H1 (cell line): ENCODE results near the gene HOXB9. TPM values are rescaled to one million over a fixed set of nuclear protein-coding genes. Genes with fewer than 3 reads are reported as not detected.

Experiments used
- CTCF ChIA-PET: fragments of 300-600 bp; sonication (Branson Sonifier 250); formaldehyde crosslinking; loops from one replicate; lab custom pipeline; 2021; ENCODE audit not compliant: partially characterized antibody; lab: Charles Lee
- POLR2A ChIA-PET: fragments of 300-600 bp; sonication (Branson Sonifier 250); formaldehyde crosslinking; loops from one replicate; lab custom pipeline; 2021; ENCODE audit warnings: inconsistent platforms; ENCODE audit not compliant: partially characterized antibody; lab: Charles Lee
- DNase-seq, 2 experiments: peaks; one replicate each; pipeline versions ENCODE4 v3.0.0 to v3.0.0-alpha.2; 2010 to 2022; ENCODE audit warnings: low spot score in 2 of 2, low read depth in 1 of 2, mixed read lengths in 1 of 2
- FAIRE-seq: peaks from 2 replicates; lab custom pipeline; 2011; peaks lifted over from hg19 to GRCh38; lab: Jason Lieb, UNC
- H2AFZ ChIP-seq: 2 replicates; pipeline ENCODE4 v1.8.1; 2012; ENCODE audit warnings: low read length, inconsistent platforms
- H2AK5ac ChIP-seq: 2 replicates; pipeline ENCODE4 v1.6.1; 2013; ENCODE audit warnings: low read depth, low read length
- H2BK120ac ChIP-seq: replicated peaks from 2 replicates; pipeline ENCODE3; 2013; ENCODE audit warnings: low read depth, low read length, inconsistent platforms
- H2BK12ac ChIP-seq: 2 replicates; pipeline ENCODE4 v1.6.1; 2013; ENCODE audit warnings: low read depth, low read length
- H2BK15ac ChIP-seq: 2 replicates; pipeline ENCODE4 v1.6.1; 2013; ENCODE audit warnings: low read length
- H2BK20ac ChIP-seq: 2 replicates; pipeline ENCODE4 v1.6.1; 2013; ENCODE audit warnings: low read length
- H2BK5ac ChIP-seq: 2 replicates; pipeline ENCODE4 v1.6.1; 2013; ENCODE audit warnings: low read depth, low read length
- H3K14ac ChIP-seq: 2 replicates; pipeline ENCODE4 v1.6.1; 2013; ENCODE audit warnings: inconsistent platforms; ENCODE audit not compliant: insufficient read length
- H3K18ac ChIP-seq: 2 replicates; pipeline ENCODE4 v1.6.1; 2013; ENCODE audit warnings: low read length; ENCODE audit errors: extremely low read depth
- H3K23ac ChIP-seq: 2 replicates; pipeline ENCODE4 v1.6.1; 2013; ENCODE audit warnings: inconsistent platforms; ENCODE audit not compliant: insufficient read length
- H3K23me2 ChIP-seq: 2 replicates; pipeline ENCODE4 v1.6.1; 2013; ENCODE audit warnings: low read depth, low read length
- H3K27ac ChIP-seq: 2 replicates; pipeline ENCODE4 v1.6.1; 2011; ENCODE audit warnings: low read depth, low read length, inconsistent platforms
- H3K27me3 ChIP-seq, 4 experiments: replicated peaks in 1 of 4; 1 replicate in 1 of 4; 2 replicates in 3 of 4; pipeline versions ENCODE4 v1.6.1 to v1.8.1; 2011 to 2013; ENCODE audit warnings: low read length in 3 of 4, mild to moderate bottlenecking in 3 of 4, inconsistent platforms in 2 of 4, mixed read lengths in 2 of 4, moderate library complexity in 1 of 4; ENCODE audit not compliant: control insufficient read depth in 3 of 4, insufficient read depth in 3 of 4; ENCODE audit errors: extremely low read depth in 1 of 4
- H3K36me3 ChIP-seq, 4 experiments: 2 replicates each; pipeline versions ENCODE4 v1.6.1 to v1.8.1; 2011 to 2013; ENCODE audit warnings: mild to moderate bottlenecking in 4 of 4, low read length in 3 of 4, moderate library complexity in 2 of 4, control low read depth in 1 of 4, inconsistent platforms in 1 of 4; ENCODE audit not compliant: insufficient read depth in 4 of 4, control insufficient read depth in 2 of 4
- H3K4ac ChIP-seq: replicated peaks from 2 replicates; pipeline ENCODE3; 2013; ENCODE audit warnings: low read length, low read depth, mixed read lengths, inconsistent platforms; ENCODE audit not compliant: insufficient read length
- H3K4me1 ChIP-seq, 4 experiments: replicated peaks in 1 of 4; 1 replicate in 1 of 4; 2 replicates in 3 of 4; pipeline versions ENCODE4 v1.6.1 to v1.8.1; 2011 to 2013; ENCODE audit warnings: low read length in 3 of 4, inconsistent platforms in 2 of 4, mixed read lengths in 1 of 4; ENCODE audit not compliant: insufficient read depth in 4 of 4, control insufficient read depth in 3 of 4
- H3K4me2 ChIP-seq, 2 experiments: 2 replicates each; pipeline versions ENCODE4 v1.6.1 to v1.8.1; 2011 to 2013; ENCODE audit warnings: low read depth in 2 of 2, low read length in 2 of 2, control low read depth in 1 of 2, inconsistent platforms in 1 of 2, mild to moderate bottlenecking in 1 of 2; ENCODE audit not compliant: insufficient read depth in 1 of 2
- H3K4me3 ChIP-seq, 4 experiments: fragments of 200-600, 300-600 bp in 1 of 4; sonication (generic), shearing (Covaris generic), sonication (Bioruptor Twin) in 1 of 4; 2 replicates each; pipeline versions ENCODE4 v1.5.1 to v1.8.1; 2011 to 2016; ENCODE audit warnings: low read length in 4 of 4, low read depth in 3 of 4, control low read depth in 2 of 4, inconsistent platforms in 2 of 4, mild to moderate bottlenecking in 2 of 4, mixed read lengths in 1 of 4, moderate library complexity in 1 of 4; ENCODE audit not compliant: insufficient read depth in 2 of 4; ENCODE audit errors: extremely low read depth in 1 of 4
- H3K56ac ChIP-seq: replicated peaks from 2 replicates; pipeline ENCODE3; 2013; ENCODE audit warnings: low read depth, mild to moderate bottlenecking, mixed read lengths, low read length, inconsistent platforms; ENCODE audit not compliant: insufficient read length
- H3K79me1 ChIP-seq: 2 replicates; pipeline ENCODE4 v1.6.1; 2013; ENCODE audit warnings: low read depth, low read length, control low read depth
- H3K79me2 ChIP-seq, 2 experiments: 2 replicates each; pipeline versions ENCODE4 v1.6.1 to v1.8.1; 2012 to 2013; ENCODE audit warnings: low read length in 2 of 2, mild to moderate bottlenecking in 2 of 2, inconsistent platforms in 1 of 2; ENCODE audit not compliant: insufficient read depth in 2 of 2, control insufficient read depth in 1 of 2
- H3K9ac ChIP-seq, 4 experiments: replicated peaks in 1 of 4; 1 replicate in 1 of 4; 2 replicates in 3 of 4; pipeline versions ENCODE4 v1.6.1 to v1.8.1; 2011 to 2013; ENCODE audit warnings: low read depth in 3 of 4, low read length in 3 of 4, control low read depth in 2 of 4, mild to moderate bottlenecking in 2 of 4, moderate library complexity in 2 of 4, inconsistent platforms in 1 of 4; ENCODE audit errors: extremely low read depth in 1 of 4
- H3K9me3 ChIP-seq, 2 experiments: 2 replicates each; pipeline versions ENCODE4 v1.6.1 to v1.8.1; 2012 to 2013; ENCODE audit warnings: mild to moderate bottlenecking in 2 of 2, moderate library complexity in 2 of 2, control low read depth in 1 of 2, inconsistent platforms in 1 of 2, low read depth in 1 of 2, low read length in 1 of 2, mixed read lengths in 1 of 2; ENCODE audit not compliant: insufficient read depth in 2 of 2
- H4K20me1 ChIP-seq, 2 experiments: replicated peaks in 1 of 2; 2 replicates each; pipeline versions ENCODE3 to v1.8.1; 2011 to 2013; ENCODE audit warnings: inconsistent platforms in 2 of 2, low read length in 2 of 2, mild to moderate bottlenecking in 1 of 2; ENCODE audit not compliant: insufficient read depth in 2 of 2, control insufficient read depth in 1 of 2
- H4K5ac ChIP-seq: 2 replicates; pipeline ENCODE4 v1.6.1; 2013; ENCODE audit warnings: low read length, low read depth, mixed read lengths, inconsistent platforms; ENCODE audit not compliant: insufficient read length
- H4K8ac ChIP-seq: 2 replicates; pipeline ENCODE4 v1.8.0; 2013; ENCODE audit warnings: mild to moderate bottlenecking, moderate library complexity, low read length, inconsistent platforms; ENCODE audit not compliant: insufficient read depth; ENCODE audit errors: extremely low read depth
- H4K91ac ChIP-seq: replicated peaks from 2 replicates; pipeline ENCODE3; 2013; ENCODE audit warnings: low read length, mixed read lengths, inconsistent platforms; ENCODE audit not compliant: insufficient read length
- CBX8 ChIP-seq: fragments of 300-800, 300-1000 bp; sonication (generic); IDR thresholded peaks from 2 replicates; pipeline ENCODE4 v1.7.1; 2016; ENCODE audit warnings: low read depth, low read length, borderline replicate concordance
- EZH2 ChIP-seq: fragments of 200-600 bp; sonication (generic); IDR thresholded peaks from 2 replicates; pipeline ENCODE4 v1.7.1; 2012; ENCODE audit warnings: low read depth, mild to moderate bottlenecking, moderate library complexity, low read length, inconsistent platforms; ENCODE audit not compliant: severe bottlenecking
- GABPA ChIP-seq: IDR thresholded peaks from 2 replicates; pipeline ENCODE4 v1.6.1; 2011; ENCODE audit warnings: mild to moderate bottlenecking, low read length, moderate library complexity, borderline replicate concordance; ENCODE audit not compliant: insufficient read depth
- GTF2F1 ChIP-seq: IDR thresholded peaks from 2 replicates; pipeline ENCODE4 v1.6.1; 2012; ENCODE audit warnings: low read depth, low read length, improper control_type of control experiment, borderline replicate concordance
- RNF2 ChIP-seq: fragments of 200-900, 300-1000 bp; sonication (generic); IDR thresholded peaks from 2 replicates; pipeline ENCODE4 v1.7.1; 2016; ENCODE audit warnings: borderline replicate concordance, low read depth, mild to moderate bottlenecking, antibody characterized with exemption, low read length; ENCODE audit not compliant: poor library complexity, severe bottlenecking; ENCODE audit errors: missing control alignments
- SUZ12 ChIP-seq: fragments of 200-600 bp; sonication (generic); IDR thresholded peaks from 2 replicates; pipeline ENCODE4 v1.6.1; 2012; ENCODE audit warnings: mild to moderate bottlenecking, inconsistent platforms, low read length, moderate library complexity, mixed read lengths
- TCF12 ChIP-seq: IDR thresholded peaks from 2 replicates; pipeline ENCODE4 v1.6.1; 2011; ENCODE audit warnings: low read depth, mild to moderate bottlenecking, low read length
- WGBS, 2 experiments: shearing (Covaris generic) in 1 of 2; methylation state at CpG; one replicate each; pipeline versions ENCODE4 v1.1.6 to v1.1.7; 2013 to 2015; ENCODE audit warnings: low lambda C conversion rate in 2 of 2, mixed read lengths in 2 of 2, inconsistent platforms in 1 of 2, low coverage in 1 of 2, missing lambda C conversion rate in 1 of 2; ENCODE audit not compliant: insufficient replicate concordance in 2 of 2, insufficient coverage in 1 of 2, insufficient read length in 1 of 2; ENCODE audit errors: extremely low coverage in 1 of 2, missing lambda C conversion rate in 1 of 2; 5-methylcytosine and 5-hydroxymethylcytosine counted together
- polyA plus RNA-seq, 7 experiments: library from polyadenylated mRNA; depleted of rRNA in 3 of 7; stranded (reverse) in 5 of 7; unstranded in 2 of 7; fragments of >200 nt in 5 of 7; fragments of 200-250 nt in 2 of 7; gene quantifications; 1 replicate in 5 of 7; 2 replicates in 1 of 7; 4 replicates in 1 of 7; pipeline versions ENCODE4 v1.2.1 to v1.2.3, GENCODE V29; 2011 to 2013; ENCODE audit warnings: missing spikeins in 2 of 7, mixed read lengths in 2 of 7
- total RNA-seq: library from RNA; stranded (reverse); fragmentation: NEBNext Ultra II Directional; extraction: Animal tissue kit (Norgen Biotek cat#: 25700); gene quantifications from 2 replicates; pipeline ENCODE4 v1.2.1, GENCODE V29; 2021

The HOXB9 gene
- total and polyA plus RNA-seq, 2 of the 8 experiments (the other 6 are each of a cell fraction or from before 2014, with no cell fraction given), result not detected

DNA sequence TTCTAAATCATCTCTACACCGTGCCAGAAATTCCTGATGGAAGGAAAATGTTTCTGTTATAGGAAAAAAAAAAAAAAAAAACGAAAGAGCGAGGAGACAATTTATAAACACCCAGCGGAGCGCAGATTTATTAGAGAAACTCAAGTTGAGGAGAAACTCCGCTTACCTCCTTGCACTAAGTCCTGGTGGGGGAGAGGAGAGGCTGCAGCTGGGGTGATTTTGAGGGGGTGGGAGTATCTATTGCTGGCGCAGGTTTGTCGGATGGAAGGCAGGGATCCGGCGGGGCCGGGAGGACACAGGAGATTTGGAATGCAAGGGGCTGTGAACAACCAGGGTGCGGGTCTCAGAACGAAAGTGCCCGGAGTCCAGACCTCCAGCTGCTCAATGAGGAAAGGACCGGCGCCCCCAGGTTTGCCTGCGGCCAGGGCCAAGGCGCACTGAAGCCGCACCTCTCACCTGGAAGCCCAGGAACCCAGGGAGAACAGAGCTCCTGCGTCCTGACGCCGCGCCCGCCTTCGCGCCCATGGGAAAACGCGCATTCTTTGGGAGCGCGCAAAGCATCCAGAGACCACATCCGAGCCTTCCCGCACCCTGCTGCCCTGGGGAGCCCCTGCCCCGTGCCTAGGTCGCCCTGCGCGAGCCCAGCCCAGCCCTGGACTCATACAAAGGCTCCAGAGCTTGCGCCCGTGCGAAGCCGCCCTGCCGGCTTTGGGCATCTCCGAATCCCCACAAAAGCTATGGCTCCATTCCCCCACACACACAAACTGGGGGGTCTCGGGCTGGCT, 8.5 kb downstream of the HOXB9 start:
- Histone ChIP-seq H2BK12ac (no peak overlapping the region), H2BK120ac (no peak overlapping the region), H3K27me3 (peaks cover 97 to 100% (median 99%) of the 10 kb centered on the region in 4 experiments), H3K4me3 (no peak overlapping the region), H2AFZ (no peak overlapping the region), H3K36me3 (peaks cover 0 to 19% (median 0%) of the 10 kb centered on the region in 4 experiments; a peak in 1 of 8 replicates), H3K79me2 (no peaks in the 10 kb centered on the region), H2BK20ac (no peak overlapping the region), H2AK5ac (no peak overlapping the region), H3K4me2 (no peak overlapping the region), H4K91ac (no peak overlapping the region), H4K20me1 (peaks cover 27 to 44% of the 10 kb centered on the region in 2 experiments), H3K14ac (no peak overlapping the region), H3K23ac (no peak overlapping the region), H3K56ac (no peak overlapping the region), H3K79me1 (no peaks in the 10 kb centered on the region), H3K4ac (no peak overlapping the region), H2BK15ac (no peak overlapping the region), H4K5ac (no peak overlapping the region), H3K27ac (no peak overlapping the region), H2BK5ac (no peak overlapping the region), H3K18ac (no peak overlapping the region), H3K23me2 (no peaks in the 10 kb centered on the region), H3K4me1 (peaks cover 0 to 5% (median 3%) of the 10 kb centered on the region in 4 experiments; a peak in 5 of 7 replicates), H3K9me3 (no peaks in the 10 kb centered on the region; a peak in 1 of 4 replicates), H4K8ac (no peak overlapping the region), H3K9ac (no peak overlapping the region)
- CTCF ChIA-PET, result interaction anchor here (0.5 to 5.4 kb wide), 38 partner anchors 10 to 592 kb away, joined by 3 to 30 read pairs (median 5); partner anchors contain the start of genes HOXB3, HOXB5 and HOXB9
- TF ChIP-seq CBX8 (peak; percentile 96), GABPA (0 out of 2 replicates have a peak, but pooled peaks have one; percentile 15), GTF2F1 (no peak), SUZ12 (peak; percentile 98), TCF12 (no peak), EZH2 (peak; percentile 96), RNF2 (peak; percentile 96)
- no peak for FAIRE-seq
- 12% methylated on average over 36 of the region's 43 CpGs; no CpG with 5 or more reads in 1 of the 2 experiments for WGBS, 2 experiments
- POLR2A ChIA-PET, result no interaction called here
- no peak for DNase-seq
